Ramos (cell line): ENCODE data around the gene LCE3A.

Experiments used
- in situ Hi-C: fragments of 300-500 bp; cut with MboI; formaldehyde crosslinking; loops from one replicate; pipeline ENCODE4 v1.14.3; 2022; ENCODE audit warnings: low sequenced_read_pairs; ENCODE audit not compliant: unreplicated experiment

Gene LCE3A

DNA sequence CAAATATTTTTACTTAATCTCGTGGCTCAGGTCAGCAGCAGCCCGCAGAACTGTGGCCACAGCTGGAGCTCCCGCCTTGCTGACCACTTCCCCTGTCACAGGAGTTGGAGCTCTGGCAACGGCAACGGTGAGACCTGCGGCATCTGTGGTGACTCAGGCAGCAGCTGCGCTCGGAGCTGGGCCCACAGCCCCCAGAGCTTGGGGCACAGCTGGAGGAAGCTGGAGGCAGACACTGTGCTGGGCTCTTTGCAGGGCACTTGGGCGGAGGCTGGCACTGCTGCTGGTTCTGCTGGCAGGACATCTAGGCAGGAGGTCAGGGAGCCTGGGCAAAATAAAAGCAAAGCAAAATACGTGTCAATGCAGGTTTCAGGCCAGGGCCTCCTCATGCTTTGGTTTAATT lies at the start of gene LCE3A:
Gene LCE3A (minus strand): TSS at position 301 of the 400 bp plus-strand sequence. CDS start 0 bp downstream, at position 301.
- in situ Hi-C loops: loop anchor here (5.0 kb wide), 1 partner anchor 46 kb away; no protein-coding TSS in a partner anchor

DNA sequence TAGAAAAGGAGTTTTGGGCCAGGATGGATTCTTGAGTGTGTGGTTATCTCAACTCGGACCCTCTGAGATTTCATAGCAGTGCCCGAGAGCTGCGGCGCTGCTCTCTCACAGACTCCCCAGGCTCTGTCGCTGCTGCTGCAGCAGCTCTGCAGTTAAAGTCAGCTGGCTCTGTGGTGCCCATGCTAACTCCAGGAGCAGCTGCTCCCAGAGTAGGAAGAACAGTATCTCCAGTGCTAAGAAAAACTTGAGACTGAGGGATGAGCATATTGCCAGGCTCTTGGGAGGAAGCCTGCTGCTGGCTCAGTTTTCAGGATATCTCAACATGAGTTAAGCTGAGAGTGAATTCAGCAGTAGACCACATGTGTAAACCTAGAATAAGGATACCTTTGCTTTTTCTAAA lies 44.7 kb upstream of the LCE3A start:
- in situ Hi-C loops: loop anchor here (25.0 kb wide), 1 partner anchor 570 kb away; no protein-coding TSS in a partner anchor

DNA sequence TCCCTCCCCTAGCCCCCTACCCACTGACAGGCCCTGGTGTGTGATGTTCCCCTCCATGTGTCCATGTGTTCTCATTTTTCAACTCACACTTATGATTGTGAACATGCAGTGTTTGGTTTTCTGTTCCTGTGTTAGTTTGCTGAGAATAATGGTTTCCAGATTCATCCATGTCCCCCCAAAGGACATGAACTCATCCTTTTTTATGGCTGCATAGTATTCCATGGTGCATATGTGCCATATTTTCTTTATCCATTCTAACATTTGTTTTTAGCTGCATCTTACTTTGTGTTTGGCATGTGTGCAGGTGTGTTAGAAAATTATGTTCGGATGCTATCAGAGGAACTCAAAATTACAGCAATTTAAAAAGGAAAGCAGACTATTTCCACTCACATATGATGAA lies 43.3 kb upstream of the LCE3A start:
- in situ Hi-C loops: loop anchor here (25.0 kb wide), 1 partner anchor 571 kb away; no protein-coding TSS in a partner anchor

DNA sequence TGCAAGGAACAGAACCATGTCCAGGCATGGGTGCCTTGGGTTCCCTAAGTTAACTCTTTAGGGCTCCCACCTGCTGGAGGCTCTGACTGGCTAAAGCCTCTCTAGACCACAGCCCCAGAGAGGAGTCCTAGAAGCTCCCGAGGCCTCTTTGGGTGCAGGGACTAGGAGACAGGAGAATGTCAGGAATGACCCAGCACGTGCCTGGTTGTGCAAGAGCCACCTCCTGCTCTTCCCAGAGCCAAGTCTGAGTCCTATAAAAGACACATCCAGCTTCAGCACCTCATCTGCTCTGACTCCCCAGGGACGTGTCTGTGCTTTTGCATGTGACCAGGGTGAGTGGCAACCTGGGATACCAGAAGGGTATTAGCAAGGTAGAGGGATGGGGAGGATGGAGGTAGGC lies 40.2 kb upstream of the LCE3A start, which contains the start of gene LCE2D:
Gene LCE2D (plus strand): TSS at position 283 of the 400 bp plus-strand sequence. CDS start 726 bp downstream, outside the sequence.
- in situ Hi-C loops: loop anchor here (25.0 kb wide), 1 partner anchor 574 kb away; no protein-coding TSS in a partner anchor

GRCh38 chr1:152658649-152659048 lies 35.7 kb upstream of the LCE3A start:
- in situ Hi-C loops: loop anchor here (25.0 kb wide), 1 partner anchor 579 kb away; no protein-coding TSS in a partner anchor

GRCh38 chr1:152657677-152658076 lies 34.8 kb upstream of the LCE3A start:
- in situ Hi-C loops: loop anchor here (25.0 kb wide), 1 partner anchor 580 kb away; no protein-coding TSS in a partner anchor

- in situ Hi-C loops: loop anchor here (25.0 kb wide), 1 partner anchor 581 kb away; no protein-coding TSS in a partner anchor
These were observed 33.6 kb upstream of the LCE3A start for GRCh38 chr1:152656459-152656858.

DNA sequence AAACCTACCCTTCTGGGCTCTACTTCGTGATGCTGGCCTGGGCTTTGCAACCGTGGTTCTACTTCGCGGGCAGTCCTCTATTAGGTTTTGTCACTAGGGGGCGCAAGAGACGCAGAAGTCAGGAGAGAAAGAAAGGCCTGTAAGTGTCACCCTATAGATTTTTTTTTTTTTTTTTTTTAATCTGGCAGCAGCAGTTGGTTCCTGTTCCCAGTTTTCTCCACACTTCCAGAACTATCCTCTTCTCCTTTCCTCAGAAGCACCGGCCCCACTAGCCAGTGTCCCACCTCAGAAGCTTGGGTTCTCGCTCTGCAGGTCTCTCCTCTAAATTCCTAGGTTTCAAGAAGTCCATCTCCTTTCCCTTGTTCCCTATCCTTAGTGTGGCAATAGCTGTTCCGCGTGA lies 31.2 kb upstream of the LCE3A start:
- in situ Hi-C loops: loop anchor here (25.0 kb wide), 1 partner anchor 583 kb away; no protein-coding TSS in a partner anchor

- in situ Hi-C loops: no loop called here
These were observed 23.8 kb upstream of the LCE3A start for GRCh38 chr1:152646656-152647055.

- in situ Hi-C loops: no loop called here
These were observed 22.2 kb upstream of the LCE3A start for GRCh38 chr1:152645146-152645545.

- in situ Hi-C loops: no loop called here
These were observed 21.0 kb upstream of the LCE3A start for GRCh38 chr1:152643945-152644344.

DNA sequence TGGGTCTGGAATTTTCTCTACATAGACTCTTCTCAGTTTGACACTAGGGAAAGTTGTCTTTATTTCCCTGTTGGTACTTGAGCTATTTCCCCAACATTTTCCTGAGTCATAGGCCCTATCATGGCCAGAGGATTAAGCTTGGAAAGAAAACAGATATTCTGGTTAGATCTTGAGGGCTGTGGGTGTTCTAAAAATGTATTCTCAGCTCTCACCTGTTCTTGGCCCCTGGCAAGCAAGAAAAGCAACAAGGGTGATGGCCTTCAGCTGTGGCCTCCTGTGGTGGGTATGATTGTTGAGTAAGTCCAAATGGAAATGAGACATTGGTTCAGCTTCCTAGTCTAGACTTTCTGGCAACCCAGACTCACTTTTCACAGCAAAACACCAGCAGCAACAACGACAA lies 17.4 kb upstream of the LCE3A start:
- in situ Hi-C loops: no loop called here

DNA sequence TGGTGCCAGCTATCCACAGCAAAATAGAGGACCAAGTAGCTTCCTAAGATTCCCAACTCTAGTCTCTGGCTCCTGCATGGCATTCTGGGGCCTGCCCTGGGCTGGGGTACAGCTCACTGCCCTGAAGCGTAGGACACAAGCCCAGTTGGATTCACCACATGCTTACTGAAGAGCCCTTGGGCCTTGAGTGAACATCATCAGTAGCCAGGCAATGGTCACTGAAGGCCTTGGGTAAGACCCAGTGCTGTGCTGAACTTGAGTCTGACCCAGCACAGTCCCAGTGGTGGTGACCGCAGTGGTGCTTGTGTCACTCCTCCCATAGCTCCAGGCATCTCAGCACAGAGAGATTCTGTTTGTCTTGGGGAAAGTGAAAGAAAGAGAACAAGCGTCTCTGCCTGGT lies 7.7 kb upstream of the LCE3A start:
- in situ Hi-C loops: no loop called here

DNA sequence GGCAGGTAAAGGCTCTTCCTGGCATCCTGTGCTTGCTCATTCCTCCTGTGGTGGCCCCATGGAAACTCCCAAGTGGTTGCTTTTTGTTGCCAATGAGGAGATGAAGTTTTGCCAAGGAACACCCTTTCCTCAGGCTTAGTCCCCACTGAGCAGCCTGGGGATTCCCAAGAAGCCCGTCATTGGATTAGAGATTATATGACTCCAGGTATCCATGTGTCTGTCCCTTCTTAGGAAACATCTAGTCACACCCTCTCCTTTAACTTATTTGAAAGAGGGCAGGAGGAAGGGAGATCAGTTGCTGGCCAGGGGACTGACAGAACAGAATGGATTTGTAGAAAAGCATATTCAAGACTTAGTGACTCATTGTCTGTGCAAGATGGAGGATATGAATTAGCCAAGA lies 3.8 kb upstream of the LCE3A start:
- in situ Hi-C loops: no loop called here

GRCh38 chr1:152623203-152623844 lies 421 bp upstream of the LCE3A start:
- in situ Hi-C loops: loop anchor here (5.0 kb wide), 1 partner anchor 46 kb away; no protein-coding TSS in a partner anchor

- in situ Hi-C loops: loop anchor here (5.0 kb wide), 1 partner anchor 45 kb away; no protein-coding TSS in a partner anchor
These were observed 910 bp downstream of the LCE3A start for GRCh38 chr1:152621993-152622392.

DNA sequence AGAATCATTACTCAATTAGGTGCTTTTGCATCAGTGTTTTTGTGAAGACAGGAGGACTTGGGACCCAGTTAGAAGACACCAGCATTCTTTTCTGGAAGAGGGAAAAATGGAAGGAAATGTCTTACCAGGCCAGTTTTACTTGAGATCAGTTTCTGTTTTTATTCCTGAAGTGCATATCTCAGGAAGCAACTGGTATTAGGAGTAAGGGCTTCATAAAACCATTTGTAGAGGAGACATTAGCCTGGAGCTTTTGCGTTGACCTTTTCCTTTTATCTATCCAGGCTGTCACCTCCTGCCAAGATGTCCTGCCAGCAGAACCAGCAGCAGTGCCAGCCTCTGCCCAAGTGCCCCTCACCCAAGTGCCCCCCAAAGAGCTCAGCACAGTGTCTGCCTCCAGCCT lies 9.4 kb downstream of the LCE3A start, which contains the start of gene LCE3B:
Gene LCE3B (plus strand): TSS at position 301 of the 400 bp plus-strand sequence. CDS start 0 bp downstream, at position 301.
- in situ Hi-C loops: no loop called here

DNA sequence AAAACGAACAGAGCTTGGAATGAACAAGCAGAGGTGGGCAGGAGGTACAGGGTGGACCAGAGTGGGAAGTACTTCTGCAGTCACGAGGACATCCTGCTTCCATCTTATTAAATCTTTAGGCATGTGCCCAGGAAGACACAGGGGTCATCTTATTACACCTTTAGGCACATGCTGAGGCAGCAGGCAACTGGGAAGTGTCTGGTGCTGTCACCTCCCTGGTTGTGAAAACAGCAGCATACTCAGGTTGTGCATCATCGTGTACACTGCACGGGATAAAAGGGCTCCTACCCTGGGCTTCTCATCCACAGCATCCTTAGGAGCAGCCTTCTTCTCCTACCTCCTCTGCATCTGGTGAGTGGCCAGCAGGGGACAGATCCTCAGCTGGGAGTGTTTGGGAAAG lies 23.0 kb downstream of the LCE3A start, which contains the start of gene LCE3C:
Gene LCE3C (plus strand): TSS at position 301 of the 400 bp plus-strand sequence. CDS start 498 bp downstream, outside the sequence.
- in situ Hi-C loops: no loop called here

DNA sequence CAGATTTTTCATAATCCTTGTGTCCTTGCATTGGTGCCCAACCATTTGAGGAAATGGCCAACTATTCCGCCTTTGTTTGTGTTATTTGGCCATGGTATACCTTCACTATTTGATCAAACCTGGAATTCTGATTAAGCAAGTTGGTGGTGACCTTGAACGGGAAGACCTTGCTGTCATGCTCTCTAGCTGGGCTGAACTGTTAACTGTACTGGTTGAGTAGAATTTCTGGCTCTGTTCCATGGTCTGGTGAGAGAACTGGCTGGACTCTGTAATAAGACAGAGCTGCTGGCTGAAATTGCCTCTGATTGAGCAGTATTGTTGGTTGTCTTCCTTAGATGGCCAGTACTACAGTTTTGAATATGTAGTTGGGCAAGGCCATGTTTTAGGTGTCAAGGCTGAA lies 25.9 kb downstream of the LCE3A start:
- in situ Hi-C loops: no loop called here

GRCh38 chr1:152585586-152585985 lies 37.3 kb downstream of the LCE3A start:
- in situ Hi-C loops: no loop called here

DNA sequence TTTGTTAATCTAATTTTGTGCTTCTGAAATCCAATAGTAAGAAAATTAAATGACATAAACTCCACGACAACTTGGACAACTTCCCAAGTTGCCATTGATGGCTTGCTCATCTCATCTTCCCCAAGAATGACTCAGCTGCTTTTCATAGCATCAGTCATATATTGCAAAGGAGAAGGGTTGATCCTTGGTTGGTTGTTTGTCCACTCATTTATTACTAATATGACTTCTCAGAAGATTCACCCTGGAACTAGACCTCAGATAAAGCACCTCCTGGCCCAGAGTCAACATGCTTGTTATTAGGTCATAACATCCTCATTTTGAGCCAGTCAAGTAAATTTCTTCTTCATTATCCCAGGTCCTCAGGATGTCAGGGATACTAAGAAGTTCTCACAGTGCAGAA lies 40.3 kb downstream of the LCE3A start:
- in situ Hi-C loops: no loop called here
